Muscle of leg (tissue), 11 donors: ENCODE results near the gene AADACL3. TPM values are rescaled to one million over a fixed set of nuclear protein-coding genes. Genes with fewer than 3 reads are reported as not detected.

ENCODE experiments used
- DNase-seq: peaks from one replicate; pipeline ENCODE4 v3.0.0; 2013
- H3K27ac ChIP-seq: one replicate; pipeline ENCODE4 v1.5.1; 2013; ENCODE audit warnings: mild to moderate bottlenecking, low read length, control low read depth
- H3K27me3 ChIP-seq: one replicate; pipeline ENCODE4 v1.6.1; 2013; ENCODE audit warnings: low read length; ENCODE audit not compliant: control insufficient read depth, insufficient read depth
- H3K36me3 ChIP-seq: one replicate; pipeline ENCODE4 v1.6.1; 2013; ENCODE audit warnings: low read length; ENCODE audit not compliant: control insufficient read depth, insufficient read depth
- H3K4me1 ChIP-seq: one replicate; pipeline ENCODE4 v1.6.1; 2013; ENCODE audit warnings: low read length; ENCODE audit not compliant: control insufficient read depth, insufficient read depth
- H3K4me3 ChIP-seq: one replicate; pipeline ENCODE4 v1.5.1; 2013; ENCODE audit warnings: low read length, control low read depth
- H3K9me3 ChIP-seq: replicated peaks from 2 replicates; pipeline ENCODE4 v1.6.1; 2013; ENCODE audit warnings: low read depth, low read length; ENCODE audit not compliant: control insufficient read depth
- WGBS: methylation state at CpG from one replicate; pipeline ENCODE4 v1.1.5; 2013; ENCODE audit warnings: missing lambda C conversion rate; ENCODE audit not compliant: insufficient coverage; 5-methylcytosine and 5-hydroxymethylcytosine counted together
- polyA plus RNA-seq, 8 donors: library from polyadenylated mRNA; unstranded; fragments of 120-200 nt; gene quantifications; one replicate each; pipeline versions ENCODE4 v1.2.1 to v1.2.3, GENCODE V29; 2013; ENCODE audit warnings: inconsistent platforms in 1 of 8, low replicate concordance in 1 of 8; ENCODE audit not compliant: insufficient read length in 8 of 8, insufficient read depth in 1 of 8
- total RNA-seq: library from RNA; stranded (reverse); fragments of 120-200 nt; gene quantifications from one replicate; pipeline ENCODE4 v1.2.4, GENCODE V29; 2013

Gene AADACL3
- total and polyA plus RNA-seq, 9 donors, result 0.14 TPM; not detected in 8

- DNase-seq, result peak; percentile 11
- H3K9me3 ChIP-seq, result no peaks in the 10 kb centered on the region
- no peaks in the 10 kb centered on the region for H3K27me3 ChIP-seq
- H3K36me3 ChIP-seq, result no peaks in the 10 kb centered on the region
- WGBS, result 73% methylated on average over 6 of the region's 10 CpGs
- H3K4me1 ChIP-seq, result no peaks in the 10 kb centered on the region
- H3K27ac ChIP-seq, result no peak overlapping the region
- no peak overlapping the region for H3K4me3 ChIP-seq
Measured at GRCh38 chr1:12692967-12693782, 22.7 kb upstream of the AADACL3 start.

DNA sequence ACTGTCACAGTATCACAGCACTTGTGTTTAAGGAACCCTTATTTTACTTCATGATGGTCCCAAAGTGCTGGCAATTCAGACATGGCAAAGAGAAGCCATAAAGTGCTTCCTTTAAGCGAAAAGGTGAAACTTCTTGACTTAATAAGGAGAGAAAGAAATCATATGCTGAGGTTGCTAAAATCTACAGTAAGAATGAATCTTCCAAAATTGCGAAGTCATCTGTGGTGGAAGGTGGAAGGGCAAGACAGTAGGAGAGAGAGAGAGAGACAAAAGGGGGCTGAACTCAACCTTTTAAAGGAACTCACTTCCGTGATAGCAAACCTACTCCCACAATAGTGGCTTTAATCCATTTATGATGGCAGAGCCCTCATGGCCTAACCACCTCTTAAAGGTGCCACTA, 19.3 kb upstream of the AADACL3 start:
- 82% methylated on average over 1 of the region's 3 CpGs for WGBS
- Histone ChIP-seq H3K9me3 (no peaks in the 10 kb centered on the region), H3K4me1 (no peaks in the 10 kb centered on the region), H3K36me3 (no peaks in the 10 kb centered on the region), H3K4me3 (no peak overlapping the region), H3K27me3 (no peaks in the 10 kb centered on the region), H3K27ac (no peak overlapping the region)
- no peak for DNase-seq

DNA sequence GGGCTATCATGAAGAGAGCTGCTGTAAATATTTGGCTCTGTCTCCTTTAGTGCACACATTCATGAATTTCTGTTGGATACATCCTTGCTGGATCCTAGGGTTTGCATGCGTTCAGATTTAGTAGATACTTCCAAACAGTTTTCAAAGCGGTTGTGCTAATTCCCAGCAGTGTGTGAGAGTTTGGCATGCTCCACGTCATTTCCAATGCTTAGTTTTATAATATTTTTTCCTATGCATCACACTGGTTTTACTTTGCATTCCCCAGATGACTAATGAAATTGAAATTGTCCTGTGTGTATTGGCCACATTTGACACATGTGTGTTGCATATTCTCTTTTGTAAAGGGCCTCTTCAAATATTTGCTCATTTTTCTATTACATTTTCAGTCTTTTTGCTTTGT, 18.5 kb upstream of the AADACL3 start:
- Histone ChIP-seq H3K27ac (no peak overlapping the region), H3K4me1 (no peaks in the 10 kb centered on the region), H3K9me3 (no peaks in the 10 kb centered on the region), H3K27me3 (no peaks in the 10 kb centered on the region), H3K36me3 (no peaks in the 10 kb centered on the region), H3K4me3 (no peak overlapping the region)
- WGBS, result no CpG with 5 or more reads among the region's 3 CpGs
- DNase-seq, result peak; percentile 6

DNA sequence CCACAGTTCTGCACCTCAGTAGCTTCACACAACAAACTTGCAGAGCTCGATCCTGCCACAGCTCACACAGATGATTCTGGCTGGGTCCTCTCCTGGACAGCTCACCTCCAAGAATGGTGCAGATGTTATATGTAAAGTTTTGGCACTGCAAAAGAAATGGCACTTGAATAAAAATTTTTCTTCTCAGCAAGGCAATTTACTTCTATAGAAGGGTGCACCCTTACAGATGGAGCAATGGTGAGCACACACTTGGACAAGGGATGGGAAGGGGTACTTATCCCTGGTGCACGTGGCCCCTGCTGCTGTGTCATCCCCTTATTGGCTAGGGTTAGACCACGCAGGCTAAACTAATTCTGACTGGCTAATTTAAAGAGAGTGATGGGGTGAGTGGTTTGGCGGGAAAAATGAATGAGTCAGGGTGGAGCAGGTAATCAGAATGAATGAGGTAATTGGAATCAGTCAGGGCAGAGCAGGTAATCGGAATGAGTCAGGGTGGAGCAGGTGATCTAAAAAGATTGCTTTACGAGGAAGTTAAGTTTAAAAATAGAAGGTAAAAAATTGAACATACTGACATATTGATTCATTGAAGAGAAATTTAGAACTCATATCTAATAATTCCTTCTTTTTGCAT, 12.0 kb upstream of the AADACL3 start:
- Histone ChIP-seq H3K4me3 (no peak overlapping the region), H3K4me1 (no peaks in the 10 kb centered on the region), H3K9me3 (peaks cover 2% of the 10 kb centered on the region), H3K27me3 (no peaks in the 10 kb centered on the region), H3K27ac (no peak overlapping the region), H3K36me3 (no peaks in the 10 kb centered on the region)
- no peak for DNase-seq
- WGBS, result 75% methylated on average over 3 of the region's 6 CpGs

DNA sequence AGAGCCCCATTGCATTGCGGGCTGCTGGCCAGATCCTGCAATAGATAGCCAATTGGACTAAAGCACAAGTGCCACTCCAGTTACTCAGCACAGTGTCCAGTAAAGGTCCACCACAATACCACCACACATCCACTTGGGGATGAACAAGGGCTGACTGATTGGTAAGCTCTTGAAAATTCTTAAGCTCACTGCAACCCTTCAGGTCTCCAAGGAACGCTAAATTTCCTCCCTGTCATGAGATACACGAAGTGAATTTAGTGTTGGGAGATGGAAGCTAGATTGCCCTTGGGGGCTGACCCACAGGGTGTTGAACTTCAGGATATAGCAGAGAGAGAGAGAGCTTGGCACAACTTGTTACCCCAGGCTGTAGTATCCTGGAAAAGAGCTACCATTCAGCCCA, 9.8 kb upstream of the AADACL3 start:
- H3K36me3 ChIP-seq, result no peaks in the 10 kb centered on the region
- 77% methylated on average over 2 of the region's 3 CpGs for WGBS
- no peaks in the 10 kb centered on the region for H3K27me3 ChIP-seq
- H3K27ac ChIP-seq, result no peak overlapping the region
- H3K9me3 ChIP-seq, result peaks cover 2% of the 10 kb centered on the region
- no peaks in the 10 kb centered on the region for H3K4me1 ChIP-seq
- no peak for DNase-seq
- no peak overlapping the region for H3K4me3 ChIP-seq

DNA sequence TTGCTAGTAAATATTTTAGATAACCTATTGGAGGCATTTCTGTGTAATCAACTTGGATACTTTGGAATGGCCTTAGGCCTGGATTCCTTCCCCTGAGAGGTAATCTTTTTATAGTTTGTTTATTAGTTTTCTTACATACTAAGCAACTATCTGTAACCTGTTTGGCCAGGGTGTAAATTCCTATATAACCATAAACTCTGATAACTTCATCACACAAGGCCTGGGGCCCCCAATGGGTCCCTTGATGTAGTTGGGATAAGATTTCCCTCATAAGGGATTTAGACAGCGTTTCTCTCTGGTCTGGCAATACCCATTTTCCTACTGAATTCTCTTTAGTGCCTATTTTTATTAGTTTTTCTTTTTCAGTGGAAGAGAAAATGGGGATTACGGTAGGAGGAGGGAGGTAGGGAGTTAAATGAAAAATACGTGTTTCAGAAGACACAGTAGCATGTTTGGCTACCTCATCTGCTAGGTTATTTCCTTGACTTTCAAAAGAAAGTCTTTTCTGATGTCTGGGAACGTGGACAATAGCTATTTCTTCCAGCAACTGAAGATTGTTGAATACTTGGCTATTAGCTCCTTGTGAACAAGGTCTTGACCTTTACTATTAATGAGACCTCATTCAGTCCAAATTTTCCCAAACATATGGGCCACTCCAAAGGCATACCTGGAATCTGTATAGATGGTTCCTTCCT, 7.4 kb upstream of the AADACL3 start:
- 73% methylated on average over 2 of the region's 4 CpGs for WGBS
- H3K27ac ChIP-seq, result no peak overlapping the region

GRCh38 chr1:12709091-12709491, 6.8 kb upstream of the AADACL3 start:
- H3K27me3 ChIP-seq, result no peaks in the 10 kb centered on the region
- no peak overlapping the region for H3K4me3 ChIP-seq
- no peak overlapping the region for H3K27ac ChIP-seq
- H3K9me3 ChIP-seq, result no peaks in the 10 kb centered on the region
- no peaks in the 10 kb centered on the region for H3K4me1 ChIP-seq
- no peak for DNase-seq
- no peaks in the 10 kb centered on the region for H3K36me3 ChIP-seq
- no CpG with 5 or more reads among the region's 1 CpG for WGBS

More for the DNA sequence above, 7.4 kb upstream of the AADACL3 start:
- no peaks in the 10 kb centered on the region for H3K4me1 ChIP-seq
- H3K27me3 ChIP-seq, result no peaks in the 10 kb centered on the region
- H3K4me3 ChIP-seq, result no peak overlapping the region
- DNase-seq, result no peak
- peaks cover 2% of the 10 kb centered on the region for H3K9me3 ChIP-seq
- no peaks in the 10 kb centered on the region for H3K36me3 ChIP-seq

DNA sequence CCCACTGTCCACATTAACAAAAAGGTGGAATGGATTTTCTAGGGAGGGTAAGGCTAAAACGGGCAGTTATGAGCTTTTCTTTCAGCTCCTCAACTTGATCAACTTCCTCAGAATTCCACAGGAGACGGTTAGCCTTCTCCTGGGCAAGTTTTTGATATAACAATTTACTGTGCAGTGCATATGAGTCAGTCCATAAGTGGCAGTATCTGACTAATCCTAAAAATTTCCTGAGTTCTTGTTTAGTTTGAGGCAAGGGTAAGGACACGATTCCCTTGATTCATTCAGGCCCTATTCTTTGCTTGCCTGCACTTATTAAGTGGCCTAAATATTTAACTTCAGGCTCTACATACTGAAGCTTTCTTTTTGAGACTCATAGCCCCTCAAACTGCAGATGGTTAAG, 6.2 kb upstream of the AADACL3 start:
- Histone ChIP-seq H3K9me3 (no peaks in the 10 kb centered on the region), H3K4me3 (no peak overlapping the region), H3K27ac (no peak overlapping the region), H3K36me3 (no peaks in the 10 kb centered on the region), H3K27me3 (no peaks in the 10 kb centered on the region), H3K4me1 (no peaks in the 10 kb centered on the region)
- WGBS, result no CpG with 5 or more reads among the region's 3 CpGs
- no peak for DNase-seq

GRCh38 chr1:12711536-12711935, 4.4 kb upstream of the AADACL3 start:
- H3K36me3 ChIP-seq, result no peaks in the 10 kb centered on the region
- H3K9me3 ChIP-seq, result no peaks in the 10 kb centered on the region
- H3K27me3 ChIP-seq, result no peaks in the 10 kb centered on the region
- no peaks in the 10 kb centered on the region for H3K4me1 ChIP-seq
- H3K27ac ChIP-seq, result no peak overlapping the region
- no peak overlapping the region for H3K4me3 ChIP-seq
- WGBS, result no CpG with 5 or more reads among the region's 3 CpGs
- DNase-seq, result no peak

- Histone ChIP-seq H3K27ac (no peak overlapping the region), H3K4me1 (no peaks in the 10 kb centered on the region), H3K4me3 (no peak overlapping the region), H3K9me3 (no peaks in the 10 kb centered on the region), H3K27me3 (no peaks in the 10 kb centered on the region), H3K36me3 (no peaks in the 10 kb centered on the region)
- no peak for DNase-seq
- WGBS, result 10% methylated on average over 1 of the region's 1 CpG
Measured at GRCh38 chr1:12712076-12712475, 3.8 kb upstream of the AADACL3 start.
